Uterus (tissue), 4 donors: ENCODE measurements around the gene IFNG. TPM values are rescaled to one million over a fixed set of nuclear protein-coding genes. Genes with fewer than 3 reads are reported as not detected.
"Not testable (repeated sequence)": the region's sequence is repeated elsewhere in the genome, so short reads cannot be mapped to it uniquely, and the experiment has no call there.

ENCODE experiments used
- DNase-seq, 2 donors: peaks; one replicate each; pipeline ENCODE4 v3.0.0-alpha.2; 2019 to 2020
- H3K27ac ChIP-seq, 2 donors: fragments of 200-600 bp; sonication (generic); 1 replicate in 1 of 2; 2 replicates in 1 of 2; pipeline ENCODE4 v1.5.1; 2016 to 2018
- H3K27me3 ChIP-seq, 2 donors: fragments of 200-600 bp; sonication (generic); one replicate each; pipeline ENCODE4 v1.5.1; 2018 to 2019; ENCODE audit warnings: control low read depth in 1 of 2
- H3K36me3 ChIP-seq, 2 donors: fragments of 200-600 bp; sonication (generic); one replicate each; pipeline ENCODE4 v1.5.1; 2019; ENCODE audit warnings: control low read depth in 1 of 2
- H3K4me1 ChIP-seq, 2 donors: fragments of 200-600 bp; sonication (generic); one replicate each; pipeline ENCODE4 v1.5.1; 2018 to 2019; ENCODE audit warnings: control low read depth in 1 of 2
- H3K4me3 ChIP-seq, 2 donors: fragments of 200-600 bp; sonication (generic); 1 replicate in 1 of 2; 2 replicates in 1 of 2; pipeline ENCODE4 v1.5.1; 2018 to 2019; ENCODE audit warnings: mild to moderate bottlenecking in 1 of 2
- H3K9me3 ChIP-seq, 2 donors: fragments of 200-600 bp; sonication (generic); one replicate each; pipeline ENCODE4 v1.5.1; 2019; ENCODE audit warnings: control low read depth in 1 of 2
- POLR2A ChIP-seq, 2 donors: fragments of 450-650 bp; IDR thresholded peaks; one replicate each; pipeline ENCODE4 v1.6.1; 2016; ENCODE audit warnings: antibody characterized with exemption in 2 of 2, mild to moderate bottlenecking in 1 of 2, moderate library complexity in 1 of 2
- intact Hi-C: fragments of 100-400 bp; cut with DNase I; formaldehyde crosslinking; loops from one replicate; pipeline ENCODE4 v1.15.1; 2023; ENCODE audit warnings: low total_unique reads
- total RNA-seq, 4 donors: library from RNA; depleted of rRNA in 3 of 4; stranded (reverse); fragments of >200 nt in 3 of 4; gene quantifications; one replicate each; pipeline versions ENCODE4 v1.1.0 to v1.2.4, GENCODE V29; 2014 to 2023
- TF ChIP-seq, protein P1 (sequence below), 4 experiments: fragments of 200-600 bp in 2 of 4; fragments of 450-650 bp in 2 of 4; sonication (generic) in 2 of 4; IDR thresholded peaks; one replicate each; pipeline ENCODE4 v1.5.1; 2016 to 2019; ENCODE audit warnings: antibody characterized with exemption in 4 of 4, mild to moderate bottlenecking in 2 of 4, moderate library complexity in 1 of 4
- donor health status: DM: yes; HTN: yes; CAD: no.

IFNG gene
- total RNA-seq = not detected

DNA sequence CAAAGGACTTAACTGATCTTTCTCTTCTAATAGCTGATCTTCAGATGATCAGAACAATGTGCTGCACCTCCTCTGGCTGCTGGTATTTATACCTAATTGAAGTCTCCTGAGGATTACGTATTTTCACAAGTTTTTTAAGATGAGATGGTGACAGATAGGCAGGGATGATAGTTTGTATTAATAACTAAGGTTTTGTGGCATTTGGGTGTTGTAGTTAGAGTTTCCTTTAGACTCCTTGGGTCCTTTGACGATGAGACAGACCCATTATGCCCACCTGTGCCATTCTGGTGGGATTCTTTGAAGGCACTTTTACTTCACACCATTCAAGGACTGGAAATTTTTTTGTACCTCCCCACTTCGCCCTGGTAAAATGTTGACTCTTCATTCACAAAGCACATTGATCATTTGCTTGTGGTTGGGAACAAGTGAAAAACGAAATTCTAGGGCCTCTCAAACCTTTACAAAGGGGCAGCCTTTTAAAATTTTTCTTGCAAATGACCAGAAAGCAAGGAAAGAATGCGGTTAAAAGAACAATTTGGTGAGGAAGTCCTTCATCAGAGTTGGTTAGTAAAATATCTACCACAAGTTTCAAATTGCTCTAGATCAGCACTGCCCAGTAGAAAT, at the start of gene IFNG:
Gene IFNG, minus strand, starts transcription at position 60 of the 624 bp plus-strand sequence. CDS start 125 bp downstream, outside the sequence.
- Histone ChIP-seq H3K4me1 (no peaks in the 10 kb centered on the region), H3K9me3 (no peaks in the 10 kb centered on the region), H3K27me3 (no peaks in the 10 kb centered on the region), H3K27ac (no peak within 1 kb of the TSS), H3K4me3 (no peak within 1 kb of the TSS), H3K36me3 (no peaks in the 10 kb centered on the region)
- intact Hi-C loops = no loop called here
- no peak for TF ChIP-seq POLR2A (IDR thresholded peaks at IDR 0.05)
- TF ChIP-seq, protein P1, sequence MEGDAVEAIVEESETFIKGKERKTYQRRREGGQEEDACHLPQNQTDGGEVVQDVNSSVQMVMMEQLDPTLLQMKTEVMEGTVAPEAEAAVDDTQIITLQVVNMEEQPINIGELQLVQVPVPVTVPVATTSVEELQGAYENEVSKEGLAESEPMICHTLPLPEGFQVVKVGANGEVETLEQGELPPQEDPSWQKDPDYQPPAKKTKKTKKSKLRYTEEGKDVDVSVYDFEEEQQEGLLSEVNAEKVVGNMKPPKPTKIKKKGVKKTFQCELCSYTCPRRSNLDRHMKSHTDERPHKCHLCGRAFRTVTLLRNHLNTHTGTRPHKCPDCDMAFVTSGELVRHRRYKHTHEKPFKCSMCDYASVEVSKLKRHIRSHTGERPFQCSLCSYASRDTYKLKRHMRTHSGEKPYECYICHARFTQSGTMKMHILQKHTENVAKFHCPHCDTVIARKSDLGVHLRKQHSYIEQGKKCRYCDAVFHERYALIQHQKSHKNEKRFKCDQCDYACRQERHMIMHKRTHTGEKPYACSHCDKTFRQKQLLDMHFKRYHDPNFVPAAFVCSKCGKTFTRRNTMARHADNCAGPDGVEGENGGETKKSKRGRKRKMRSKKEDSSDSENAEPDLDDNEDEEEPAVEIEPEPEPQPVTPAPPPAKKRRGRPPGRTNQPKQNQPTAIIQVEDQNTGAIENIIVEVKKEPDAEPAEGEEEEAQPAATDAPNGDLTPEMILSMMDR (IDR thresholded peaks at IDR 0.05) = no peak
- DNase-seq = no peak

DNA sequence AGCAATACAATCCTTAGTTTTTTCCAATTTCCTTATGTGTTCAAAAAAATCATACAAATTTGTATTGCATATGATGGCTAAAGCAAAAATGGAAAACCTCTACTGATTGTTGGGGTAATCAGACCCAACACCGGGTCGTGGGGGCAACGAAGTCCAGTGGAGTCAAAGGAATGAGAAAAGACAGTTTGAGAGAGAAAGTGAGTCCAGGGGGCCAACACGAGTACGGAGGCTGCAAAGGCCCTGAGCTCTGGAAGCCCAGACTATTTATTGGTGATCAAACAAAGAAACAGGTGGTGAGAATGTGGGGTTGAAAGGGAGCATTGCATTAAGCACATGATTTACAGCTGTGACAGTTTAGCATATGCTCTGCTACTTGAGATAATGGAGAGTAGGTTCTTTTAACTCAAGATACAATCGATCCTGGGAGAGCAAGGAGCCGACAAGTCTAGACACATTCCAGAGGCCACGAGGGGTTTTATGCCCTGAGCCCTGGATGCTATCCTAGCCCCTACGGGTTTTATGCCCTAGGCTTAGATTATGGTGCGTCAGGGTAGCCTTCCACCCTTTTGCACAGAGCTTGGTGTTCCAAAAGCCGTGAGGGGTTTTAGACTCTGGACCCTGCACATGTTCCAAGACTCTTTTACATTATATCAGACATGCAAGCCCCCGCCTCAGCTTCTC, 49.6 kb upstream of the IFNG start:
- H3K4me3 ChIP-seq, H3K4me1 ChIP-seq, intact Hi-C loops, DNase-seq, H3K36me3 ChIP-seq, H3K9me3 ChIP-seq, H3K27ac ChIP-seq, H3K27me3 ChIP-seq: not testable (repeated sequence)

- TF ChIP-seq, protein P1 (IDR thresholded peaks at IDR 0.05) = no peak
- TF ChIP-seq POLR2A (IDR thresholded peaks at IDR 0.05) = no peak
Observed at GRCh38 chr12:68207276-68207675, 47.7 kb upstream of the IFNG start.

DNA sequence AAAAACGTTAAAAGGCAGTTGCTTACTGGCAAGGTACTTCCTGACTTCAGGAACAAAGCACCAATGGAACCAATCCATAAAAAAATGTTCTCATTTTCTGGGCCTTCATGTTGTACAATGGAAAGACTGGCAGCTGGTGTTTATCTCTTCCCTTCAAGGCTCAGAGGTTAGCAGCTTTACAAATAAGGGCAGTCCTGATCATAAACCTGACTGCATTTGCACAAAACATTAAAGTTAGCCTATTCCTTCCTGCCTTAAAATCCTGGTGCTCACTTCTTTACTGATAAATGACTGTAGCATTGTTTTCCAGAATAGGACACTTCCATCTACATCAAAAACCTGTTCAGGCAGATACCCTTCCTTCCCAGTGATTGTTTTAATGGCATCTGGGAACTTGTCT, 46.9 kb upstream of the IFNG start:
- Histone ChIP-seq H3K4me3 (no peak overlapping the region), H3K27ac (no peak overlapping the region), H3K27me3 (peaks cover 0 to 3% of the 10 kb centered on the region in 2 donors), H3K4me1 (no peaks in the 10 kb centered on the region), H3K9me3 (no peaks in the 10 kb centered on the region), H3K36me3 (no peaks in the 10 kb centered on the region)
- no peak for DNase-seq
- TF ChIP-seq POLR2A (IDR thresholded peaks at IDR 0.05) = no peak
- TF ChIP-seq, protein P1 (IDR thresholded peaks at IDR 0.05) = no peak
- intact Hi-C loops = no loop called here

More at GRCh38 chr12:68207276-68207675, 47.7 kb upstream of the IFNG start:
- Histone ChIP-seq H3K4me1 (no peaks in the 10 kb centered on the region), H3K27ac (no peak overlapping the region), H3K36me3 (no peaks in the 10 kb centered on the region), H3K27me3 (peaks cover 0 to 3% of the 10 kb centered on the region in 2 donors), H3K9me3 (no peaks in the 10 kb centered on the region), H3K4me3 (no peak overlapping the region)
- DNase-seq = no peak
- intact Hi-C loops = no loop called here

DNA sequence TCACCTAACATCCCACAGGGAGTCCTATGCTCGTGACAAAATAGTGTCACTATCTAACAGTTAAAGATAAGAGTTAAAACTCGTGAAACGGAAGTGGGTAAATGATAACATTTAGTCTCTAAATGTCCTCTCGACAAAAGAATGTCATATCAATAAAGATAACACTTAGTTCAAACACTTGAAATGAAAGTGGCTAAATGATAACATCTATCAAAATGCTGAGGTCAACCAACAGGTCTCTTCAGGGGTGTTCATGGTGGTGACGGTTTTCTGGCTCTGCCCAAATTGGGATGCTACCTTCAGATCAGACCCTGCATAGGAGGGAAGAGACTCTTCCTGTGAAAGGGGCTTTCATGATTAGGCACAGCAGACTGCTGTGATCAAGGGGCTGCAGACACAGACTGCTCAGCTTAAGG, 43.9 kb upstream of the IFNG start:
- Histone ChIP-seq H3K9me3 (no peaks in the 10 kb centered on the region), H3K27ac (no peak overlapping the region), H3K4me3 (no peak overlapping the region), H3K27me3 (no peaks in the 10 kb centered on the region), H3K4me1 (no peaks in the 10 kb centered on the region), H3K36me3 (no peaks in the 10 kb centered on the region)
- intact Hi-C loops = no loop called here
- DNase-seq = no peak
- TF ChIP-seq POLR2A (IDR thresholded peaks at IDR 0.05) = no peak
- TF ChIP-seq, protein P1 (IDR thresholded peaks at IDR 0.05) = no peak
